GM12878 (cell line): Measurements from ENCODE around the gene LSM3. TPM values are rescaled to one million over a fixed set of nuclear protein-coding genes. Genes with fewer than 3 reads are reported as not detected.

Experiments used
- ATAC-seq: fragments of 200-7000 bp; cut with Tn5 transposase; 3 replicates; pipeline ENCODE4 v1.9.1; 2020; ENCODE audit warnings: mild to moderate bottlenecking, moderate library complexity
- BruUV-seq: library from RNA; stranded (reverse); fragments of 400-500 nt; replicated peaks from 2 replicates; lab custom pipeline; 2021; lab: Mats Ljungman, UMichigan
- CTCF ChIA-PET: fragments of 300-600 bp; sonication (Branson Sonifier 250); formaldehyde crosslinking; extraction: SDS; loops from one replicate; lab custom pipeline; 2021; ENCODE audit warnings: inconsistent platforms; lab: Yijun Ruan, JAX
- POLR2A ChIA-PET: fragments of 350-600 bp; formaldehyde crosslinking; extraction: SDS; loops from one replicate; lab custom pipeline; 2021; ENCODE audit warnings: inconsistent platforms; lab: Charles Lee
- RAD21 ChIA-PET: fragments of 300-600 bp; sonication (Branson Sonifier 250); formaldehyde crosslinking; loops from one replicate; lab custom pipeline; 2023; ENCODE audit warnings: antibody characterized with exemption; ENCODE audit not compliant: unreplicated experiment; lab: Charles Lee
- SMC1A ChIA-PET: fragments of 300-600 bp; sonication (Branson Sonifier 250); formaldehyde crosslinking; loops from one replicate; lab custom pipeline; 2023; ENCODE audit not compliant: unreplicated experiment, uncharacterized antibody; lab: Charles Lee
- DNase-seq: peaks from one replicate; pipeline ENCODE4 v3.0.0-alpha.2; 2011; ENCODE audit warnings: low read depth, low spot score
- FAIRE-seq: peaks from 3 replicates; lab custom pipeline; 2011; peaks lifted over from hg19 to GRCh38; lab: Jason Lieb, UNC
- H2AFZ ChIP-seq: 2 replicates; pipeline ENCODE4 v1.6.0; 2011; ENCODE audit warnings: low read depth, low read length, control low read depth; ENCODE audit not compliant: control insufficient read depth
- H3K27ac ChIP-seq: 2 replicates; pipeline ENCODE4 v1.5.1; 2011; ENCODE audit warnings: control low read depth; ENCODE audit not compliant: control insufficient read depth, insufficient read depth
- H3K27me3 ChIP-seq, 2 experiments: replicated peaks in 1 of 2; 2 replicates each; pipeline versions ENCODE4 v1.6.0 to v1.6.1; 2011; ENCODE audit warnings: low read length in 1 of 2; ENCODE audit not compliant: control insufficient read depth in 2 of 2, insufficient read depth in 2 of 2
- H3K36me3 ChIP-seq, 2 experiments: 2 replicates each; pipeline ENCODE4 v1.5.1; 2011; ENCODE audit warnings: low read length in 1 of 2; ENCODE audit not compliant: control insufficient read depth in 2 of 2, insufficient read depth in 2 of 2
- H3K4me1 ChIP-seq: 2 replicates; pipeline ENCODE4 v1.6.1; 2011; ENCODE audit warnings: mild to moderate bottlenecking, low read length, moderate library complexity, mixed read lengths; ENCODE audit not compliant: control insufficient read depth, insufficient read depth
- H3K4me2 ChIP-seq: 2 replicates; pipeline ENCODE4 v1.6.0; 2011; ENCODE audit warnings: control low read depth; ENCODE audit not compliant: control insufficient read depth, insufficient read depth
- H3K4me3 ChIP-seq: fragments of 200-600 bp; sonication (generic); 2 replicates; pipeline ENCODE4 v1.5.1; 2016
- H3K79me2 ChIP-seq: 2 replicates; pipeline ENCODE4 v1.6.0; 2011; ENCODE audit warnings: low read length; ENCODE audit not compliant: control insufficient read depth, insufficient read depth
- H3K9ac ChIP-seq: 2 replicates; pipeline ENCODE4 v1.8.0; 2011; ENCODE audit warnings: low read length, control low read depth, mixed read lengths; ENCODE audit not compliant: control insufficient read depth, insufficient read depth
- H3K9me3 ChIP-seq: replicated peaks from 3 replicates; pipeline ENCODE4 v1.5.1; 2011; ENCODE audit warnings: mild to moderate bottlenecking, low read length; ENCODE audit not compliant: control insufficient read depth, insufficient read depth
- H4K20me1 ChIP-seq: 2 replicates; pipeline ENCODE4 v1.6.0; 2011; ENCODE audit not compliant: control insufficient read depth, insufficient read depth
- CHD2 ChIP-seq: IDR thresholded peaks from 2 replicates; pipeline ENCODE4 v1.6.1; 2011; ENCODE audit warnings: low read depth, low read length, improper control_type of control experiment, borderline replicate concordance
- CHD4 ChIP-seq: fragments of 200-600 bp; sonication (generic); IDR thresholded peaks from 2 replicates; pipeline ENCODE4 v1.6.1; 2016; ENCODE audit warnings: mild to moderate bottlenecking
- ESRRA ChIP-seq: IDR thresholded peaks from 2 replicates; pipeline ENCODE4 v1.6.1; 2012; ENCODE audit warnings: mild to moderate bottlenecking, low read length, improper control_type of control experiment
- ETV6 ChIP-seq, 2 experiments: fragments of 450-650 bp in 1 of 2; IDR thresholded peaks in 1 of 2; conservative IDR thresholded peaks in 1 of 2; 2 replicates each; pipeline ENCODE4 v1.6.1; 2014; ENCODE audit warnings: antibody characterized with exemption in 1 of 2, borderline replicate concordance in 1 of 2, low read depth in 1 of 2, mild to moderate bottlenecking in 1 of 2, moderate library complexity in 1 of 2
- FOXM1 ChIP-seq: IDR thresholded peaks from 2 replicates; pipeline ENCODE4 v1.6.1; 2012; ENCODE audit warnings: low read depth, mild to moderate bottlenecking, inconsistent platforms, low read length, moderate library complexity
- LARP7 ChIP-seq: fragments of 450-650 bp; IDR thresholded peaks from 2 replicates; pipeline ENCODE4 v1.6.1; 2017; ENCODE audit warnings: mild to moderate bottlenecking
- RAD21 ChIP-seq: IDR thresholded peaks from 2 replicates; pipeline ENCODE4 v1.6.1; 2011; ENCODE audit warnings: mild to moderate bottlenecking, low read depth, low read length, moderate library complexity; ENCODE audit not compliant: insufficient read depth
- ZNF217 ChIP-seq: fragments of 450-650 bp; IDR thresholded peaks from 2 replicates; pipeline ENCODE4 v1.6.1; 2017; ENCODE audit warnings: antibody characterized with exemption, mild to moderate bottlenecking
- WGBS: methylation state at CpG from one replicate; pipeline ENCODE4 v1.1.6; 2016; ENCODE audit warnings: low lambda C conversion rate; ENCODE audit not compliant: insufficient replicate concordance, insufficient coverage; ENCODE audit errors: missing lambda C conversion rate; 5-methylcytosine and 5-hydroxymethylcytosine counted together
- in situ Hi-C: fragments of 300-500 bp; cut with MboI; formaldehyde crosslinking; loops from 9 replicates; pipeline ENCODE4 v1.14.3; 2018; ENCODE audit warnings: mixed read lengths
- intact Hi-C: fragments of 100-400 bp; cut with micrococcal nuclease; formaldehyde crosslinking; loops from one replicate; pipeline ENCODE4 v1.14.2; 2022; ENCODE audit not compliant: unreplicated experiment
- polyA plus RNA-seq, 11 experiments: library from polyadenylated mRNA; depleted of rRNA in 4 of 11; unstranded in 6 of 11; stranded (reverse) in 5 of 11; fragments of >200 nt; fragmentation: Nextera tagmentation in 4 of 11; fragmentation: Illumina TruSeq in 1 of 11; extraction: Ambion mirVana in 4 of 11; extraction: Trizol in 1 of 11; gene quantifications; 1 replicate in 1 of 11; 2 replicates in 10 of 11; pipeline versions ENCODE4 v1.2.1 to v1.2.3, GENCODE V29; 2011 to 2016; ENCODE audit warnings: inconsistent platforms in 2 of 11, missing spikeins in 2 of 11, low read depth in 1 of 11
- total RNA-seq, 4 experiments: library from RNA; depleted of rRNA in 3 of 4; stranded (reverse); fragments of >200 nt in 3 of 4; fragmentation: Illumina TruSeq in 1 of 4; extraction: Trizol in 1 of 4; gene quantifications; 2 replicates each; pipeline versions ENCODE4 v1.2.1 to v1.2.3, GENCODE V29; 2013 to 2021
- TF ChIP-seq, protein P1 (sequence below): fragments of 450-650 bp; IDR thresholded peaks from 2 replicates; pipeline ENCODE4 v1.6.1; 2014; ENCODE audit warnings: mild to moderate bottlenecking
- TF ChIP-seq, protein P2 (sequence below): fragments of 450-650 bp; IDR thresholded peaks from 2 replicates; pipeline ENCODE4 v1.6.1; 2017; ENCODE audit warnings: low read depth, mild to moderate bottlenecking, moderate library complexity
- TF ChIP-seq, protein P3 (sequence below), 3 experiments: IDR thresholded peaks in 2 of 3; conservative IDR thresholded peaks in 1 of 3; 2 replicates each; pipeline ENCODE4 v1.5.1; 2011; ENCODE audit warnings: low read depth in 3 of 3, low read length in 3 of 3, mild to moderate bottlenecking in 3 of 3, control low read depth in 2 of 3, moderate library complexity in 2 of 3, inconsistent platforms in 1 of 3, mixed read lengths in 1 of 3; ENCODE audit not compliant: control insufficient read depth in 2 of 3, insufficient read depth in 1 of 3; ENCODE audit errors: extremely low read depth in 1 of 3

LSM3 gene
- total and polyA plus RNA-seq, 10 of the 15 experiments (the other 5 are each of a cell fraction or from before 2014, with no cell fraction given) = 15.5 to 111 (median 29.1) TPM

DNA sequence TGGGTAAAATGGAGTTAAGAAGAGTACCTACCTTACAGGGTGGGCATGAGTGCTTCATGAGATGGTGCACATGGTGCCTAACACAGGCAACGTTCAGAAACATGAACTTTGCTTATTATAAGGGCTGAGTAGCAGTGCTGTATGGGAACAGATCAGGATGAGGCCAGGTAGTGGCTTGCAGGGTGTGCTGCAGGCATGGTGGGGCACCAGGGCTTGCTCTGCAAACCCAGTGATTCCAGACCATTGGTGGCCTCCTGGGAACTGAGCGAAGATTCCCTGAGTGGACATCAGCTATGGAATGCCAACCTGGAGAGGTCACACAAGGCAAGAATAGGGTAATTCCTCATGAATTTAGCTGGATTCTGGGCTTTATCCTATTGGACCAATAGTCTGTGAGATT is 37.9 kb upstream of the LSM3 start:
- DNase-seq (no peak), FAIRE-seq (no peak), ATAC-seq (no peak)
- ChIA-PET RAD21 (no interaction called here), SMC1A (no interaction called here), CTCF (no interaction called here), POLR2A (no interaction called here)
- BruUV-seq = no TSS peak
- TF ChIP-seq ZNF217 (no peak), RAD21 (no peak), FOXM1 (no peak), LARP7 (no peak), ETV6 (conservative IDR thresholded peaks at IDR 0.05 in 1 of 2, IDR thresholded peaks at IDR 0.05 in 1 of 2; ENCODE audit: borderline replicate concordance in 1 of 2, low read depth in 1 of 2) (no peak), ESRRA (no peak), CHD2 (no peak), CHD4 (no peak)
- TF ChIP-seq, protein P1, sequence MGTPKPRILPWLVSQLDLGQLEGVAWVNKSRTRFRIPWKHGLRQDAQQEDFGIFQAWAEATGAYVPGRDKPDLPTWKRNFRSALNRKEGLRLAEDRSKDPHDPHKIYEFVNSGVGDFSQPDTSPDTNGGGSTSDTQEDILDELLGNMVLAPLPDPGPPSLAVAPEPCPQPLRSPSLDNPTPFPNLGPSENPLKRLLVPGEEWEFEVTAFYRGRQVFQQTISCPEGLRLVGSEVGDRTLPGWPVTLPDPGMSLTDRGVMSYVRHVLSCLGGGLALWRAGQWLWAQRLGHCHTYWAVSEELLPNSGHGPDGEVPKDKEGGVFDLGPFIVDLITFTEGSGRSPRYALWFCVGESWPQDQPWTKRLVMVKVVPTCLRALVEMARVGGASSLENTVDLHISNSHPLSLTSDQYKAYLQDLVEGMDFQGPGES = no peak
- TF ChIP-seq, protein P2, sequence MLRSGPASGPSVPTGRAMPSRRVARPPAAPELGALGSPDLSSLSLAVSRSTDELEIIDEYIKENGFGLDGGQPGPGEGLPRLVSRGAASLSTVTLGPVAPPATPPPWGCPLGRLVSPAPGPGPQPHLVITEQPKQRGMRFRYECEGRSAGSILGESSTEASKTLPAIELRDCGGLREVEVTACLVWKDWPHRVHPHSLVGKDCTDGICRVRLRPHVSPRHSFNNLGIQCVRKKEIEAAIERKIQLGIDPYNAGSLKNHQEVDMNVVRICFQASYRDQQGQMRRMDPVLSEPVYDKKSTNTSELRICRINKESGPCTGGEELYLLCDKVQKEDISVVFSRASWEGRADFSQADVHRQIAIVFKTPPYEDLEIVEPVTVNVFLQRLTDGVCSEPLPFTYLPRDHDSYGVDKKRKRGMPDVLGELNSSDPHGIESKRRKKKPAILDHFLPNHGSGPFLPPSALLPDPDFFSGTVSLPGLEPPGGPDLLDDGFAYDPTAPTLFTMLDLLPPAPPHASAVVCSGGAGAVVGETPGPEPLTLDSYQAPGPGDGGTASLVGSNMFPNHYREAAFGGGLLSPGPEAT = no peak
- TF ChIP-seq, protein P3, sequence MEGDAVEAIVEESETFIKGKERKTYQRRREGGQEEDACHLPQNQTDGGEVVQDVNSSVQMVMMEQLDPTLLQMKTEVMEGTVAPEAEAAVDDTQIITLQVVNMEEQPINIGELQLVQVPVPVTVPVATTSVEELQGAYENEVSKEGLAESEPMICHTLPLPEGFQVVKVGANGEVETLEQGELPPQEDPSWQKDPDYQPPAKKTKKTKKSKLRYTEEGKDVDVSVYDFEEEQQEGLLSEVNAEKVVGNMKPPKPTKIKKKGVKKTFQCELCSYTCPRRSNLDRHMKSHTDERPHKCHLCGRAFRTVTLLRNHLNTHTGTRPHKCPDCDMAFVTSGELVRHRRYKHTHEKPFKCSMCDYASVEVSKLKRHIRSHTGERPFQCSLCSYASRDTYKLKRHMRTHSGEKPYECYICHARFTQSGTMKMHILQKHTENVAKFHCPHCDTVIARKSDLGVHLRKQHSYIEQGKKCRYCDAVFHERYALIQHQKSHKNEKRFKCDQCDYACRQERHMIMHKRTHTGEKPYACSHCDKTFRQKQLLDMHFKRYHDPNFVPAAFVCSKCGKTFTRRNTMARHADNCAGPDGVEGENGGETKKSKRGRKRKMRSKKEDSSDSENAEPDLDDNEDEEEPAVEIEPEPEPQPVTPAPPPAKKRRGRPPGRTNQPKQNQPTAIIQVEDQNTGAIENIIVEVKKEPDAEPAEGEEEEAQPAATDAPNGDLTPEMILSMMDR (IDR thresholded peaks at IDR 0.05 in 2 of 3, conservative IDR thresholded peaks at IDR 0.05 in 1 of 3; ENCODE audit: control insufficient read depth in 2 of 3, extremely low read depth in 1 of 3, insufficient read depth in 1 of 3, low read depth in 3 of 3, low read length in 3 of 3) = no peak
- Histone ChIP-seq H3K9ac (no peak overlapping the region), H3K4me2 (no peak overlapping the region), H3K79me2 (no peaks in the 10 kb centered on the region), H3K4me3 (no peak overlapping the region), H3K27ac (no peak overlapping the region), H4K20me1 (no peaks in the 10 kb centered on the region), H3K4me1 (peaks cover 16% of the 10 kb centered on the region), H3K36me3 (peaks cover 4 to 8% of the 10 kb centered on the region in 2 experiments; a peak in 3 of 4 replicates), H3K27me3 (no peaks in the 10 kb centered on the region), H3K9me3 (no peaks in the 10 kb centered on the region), H2AFZ (no peak overlapping the region)
- in situ Hi-C loops = no loop called here
- 75% methylated on average over 2 of the region's 2 CpGs for WGBS
- intact Hi-C loops = no loop called here
